ENCODE measurements around the gene ANKRD9. TPM values are rescaled to one million over a fixed set of nuclear protein-coding genes. Genes with fewer than 3 reads are reported as not detected.

ANKRD9 gene
- polyA plus RNA-seq, 6 donors from 2014 or later: 0.08 to 0.49 (median 0.17) TPM; not detected in 1

GRCh38 chr14:102514987-102515733 lies 5.6 kb upstream of the ANKRD9 start:
- peaks cover 4 to 31% (median 20%) of the 10 kb centered on the region in 3 donors for H3K27me3 Mint-ChIP-seq
- no peaks in the 10 kb centered on the region for H3K9me3 Mint-ChIP-seq
- ATAC-seq (ENCODE audit: low read depth in 2 of 2) (no peak), DNase-seq (no peak)
- H3K27ac Mint-ChIP-seq: peak overlapping the region in 2 of 6 donors; percentile 47 to 72
- H3K4me1 Mint-ChIP-seq: peaks cover 16 to 24% (median 16%) of the 10 kb centered on the region in 3 donors
- peak overlapping the region in 3 of 8 donors; percentile 30 to 52 (median 51) for H3K4me3 Mint-ChIP-seq
- H3K36me3 Mint-ChIP-seq: no peaks in the 10 kb centered on the region

DNA sequence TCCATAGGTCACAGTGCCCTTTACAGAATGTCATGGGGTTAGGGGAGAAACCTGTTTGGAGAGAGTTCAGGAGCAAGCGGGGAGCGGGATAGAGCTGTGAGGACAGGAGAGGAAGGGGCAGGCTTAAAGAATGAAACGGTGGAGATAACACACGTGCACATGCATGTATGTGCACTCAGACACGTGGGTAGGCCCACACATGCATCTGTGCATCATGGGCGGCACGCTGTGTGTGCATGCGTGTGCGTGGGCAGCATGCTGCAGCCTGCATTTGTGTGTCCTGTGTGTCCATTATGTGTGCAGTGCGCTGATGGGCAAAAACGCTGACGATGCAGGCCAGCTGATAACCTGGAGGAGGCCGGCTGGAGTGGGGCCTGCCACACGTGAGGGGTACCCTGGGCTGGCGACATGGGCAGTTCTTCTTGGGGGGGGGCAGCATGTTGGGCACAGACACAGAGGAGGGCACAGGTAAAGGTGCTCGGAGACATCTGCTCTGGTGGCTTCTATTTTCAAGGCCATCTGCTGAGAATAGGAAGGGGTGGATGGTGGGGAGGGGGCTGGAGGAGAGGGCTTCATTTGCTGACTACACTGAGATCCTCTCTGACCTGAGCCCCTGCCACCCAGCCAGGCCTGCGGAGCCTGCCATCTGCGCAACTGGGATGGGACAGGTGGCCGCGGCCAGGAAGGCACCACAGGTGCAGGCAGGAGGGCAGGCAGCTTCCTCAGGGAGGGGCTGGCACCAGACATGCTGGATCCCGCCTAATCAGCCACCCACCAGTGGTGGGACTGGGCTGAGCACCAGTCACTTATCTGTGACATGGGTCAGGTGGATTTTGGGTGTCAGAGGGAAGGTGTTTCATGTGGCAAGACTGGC lies 4.6 kb upstream of the ANKRD9 start:
- H3K4me1 Mint-ChIP-seq: peaks cover 17 to 24% (median 18%) of the 10 kb centered on the region in 3 donors
- peak overlapping the region in 2 of 6 donors; percentile 37 to 77 for H3K27ac Mint-ChIP-seq
- no peaks in the 10 kb centered on the region for H3K9me3 Mint-ChIP-seq
- no peaks in the 10 kb centered on the region for H3K36me3 Mint-ChIP-seq
- peak overlapping the region in 3 of 8 donors; percentile 19 to 51 (median 47) for H3K4me3 Mint-ChIP-seq
- ATAC-seq (ENCODE audit: low read depth in 2 of 2): no peak
- no peak for DNase-seq
- peaks cover 4 to 31% (median 20%) of the 10 kb centered on the region in 3 donors for H3K27me3 Mint-ChIP-seq

- ATAC-seq (ENCODE audit: low read depth in 2 of 2) (no peak), DNase-seq (no peak)
- Mint-ChIP-seq H3K27me3 (peaks cover 4 to 23% (median 16%) of the 10 kb centered on the region in 3 donors), H3K4me3 (no peak overlapping the region), H3K9me3 (peaks cover 0 to 4% (median 3%) of the 10 kb centered on the region in 7 donors), H3K4me1 (peaks cover 17 to 29% (median 27%) of the 10 kb centered on the region in 3 donors), H3K36me3 (no peaks in the 10 kb centered on the region), H3K27ac (peak overlapping the region in 2 of 6 donors; percentile 66 to 68)
These were observed 3.3 kb upstream of the ANKRD9 start for GRCh38 chr14:102512793-102513300.

GRCh38 chr14:102511538-102511937 lies 2.0 kb upstream of the ANKRD9 start:
- Mint-ChIP-seq H3K9me3 (peaks cover 0 to 4% (median 3%) of the 10 kb centered on the region in 7 donors), H3K27me3 (peaks cover 4 to 18% (median 11%) of the 10 kb centered on the region in 3 donors), H3K4me1 (peaks cover 15 to 25% (median 22%) of the 10 kb centered on the region in 3 donors), H3K4me3 (peak overlapping the region in 6 of 8 donors; percentile 24 to 86 (median 65)), H3K27ac (peak overlapping the region in 3 of 6 donors; percentile 52 to 72 (median 59)), H3K36me3 (no peaks in the 10 kb centered on the region)
- ATAC-seq (ENCODE audit: low read depth in 2 of 2) (no peak), DNase-seq (no peak)

DNA sequence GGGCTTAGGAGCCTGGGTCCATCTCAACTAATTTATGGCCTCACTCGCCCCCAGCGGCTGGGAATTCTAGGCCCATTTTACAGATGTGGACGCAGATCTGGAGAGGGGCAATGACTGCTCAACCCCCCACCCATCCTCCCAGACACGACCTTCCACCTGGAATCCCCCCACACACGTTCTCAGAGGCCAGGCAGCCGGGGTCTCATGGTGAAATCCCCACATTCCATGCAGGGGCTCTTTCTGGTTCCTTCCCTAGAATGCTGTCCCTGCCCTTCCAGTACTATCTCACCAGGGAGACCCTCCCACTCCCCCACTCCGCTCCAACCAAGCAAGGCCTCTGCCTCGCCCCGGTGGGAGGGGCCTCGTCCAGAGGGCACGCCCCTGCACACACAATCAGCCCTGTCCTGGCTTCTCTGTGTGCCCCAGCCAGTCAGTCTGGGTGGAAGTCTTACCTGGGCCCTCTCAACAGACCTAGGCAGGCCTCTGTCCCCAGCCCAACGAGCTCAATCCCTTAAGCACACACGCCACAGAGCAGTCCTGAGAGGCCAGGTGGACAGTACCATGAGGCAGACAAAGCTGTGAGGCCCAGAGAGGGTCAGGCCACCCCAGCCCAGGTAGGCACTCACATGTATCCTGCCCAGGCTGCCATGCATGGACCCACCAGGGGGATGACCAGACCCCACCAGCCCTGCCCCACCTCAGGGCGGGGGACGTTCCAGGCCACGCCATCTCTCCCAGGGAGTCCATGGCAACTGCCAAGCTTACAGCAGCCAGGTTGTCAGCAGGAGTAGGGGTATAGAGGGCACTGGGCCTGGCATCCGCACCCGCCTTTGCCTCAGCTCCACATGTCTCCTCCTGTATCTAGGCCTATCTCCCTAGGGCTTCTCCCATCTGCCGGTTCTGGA lies 1.3 kb upstream of the ANKRD9 start:
- Mint-ChIP-seq H3K36me3 (no peaks in the 10 kb centered on the region), H3K4me1 (peaks cover 12 to 21% (median 19%) of the 10 kb centered on the region in 3 donors), H3K4me3 (peak overlapping the region; percentile 61 to 91 (median 86)), H3K27me3 (peaks cover 0 to 13% (median 11%) of the 10 kb centered on the region in 3 donors), H3K9me3 (peaks cover 0 to 4% (median 3%) of the 10 kb centered on the region in 7 donors), H3K27ac (peak overlapping the region in 3 of 6 donors; percentile 52 to 83 (median 59))
- ATAC-seq (ENCODE audit: low read depth in 2 of 2) (no peak), DNase-seq (no peak)

DNA sequence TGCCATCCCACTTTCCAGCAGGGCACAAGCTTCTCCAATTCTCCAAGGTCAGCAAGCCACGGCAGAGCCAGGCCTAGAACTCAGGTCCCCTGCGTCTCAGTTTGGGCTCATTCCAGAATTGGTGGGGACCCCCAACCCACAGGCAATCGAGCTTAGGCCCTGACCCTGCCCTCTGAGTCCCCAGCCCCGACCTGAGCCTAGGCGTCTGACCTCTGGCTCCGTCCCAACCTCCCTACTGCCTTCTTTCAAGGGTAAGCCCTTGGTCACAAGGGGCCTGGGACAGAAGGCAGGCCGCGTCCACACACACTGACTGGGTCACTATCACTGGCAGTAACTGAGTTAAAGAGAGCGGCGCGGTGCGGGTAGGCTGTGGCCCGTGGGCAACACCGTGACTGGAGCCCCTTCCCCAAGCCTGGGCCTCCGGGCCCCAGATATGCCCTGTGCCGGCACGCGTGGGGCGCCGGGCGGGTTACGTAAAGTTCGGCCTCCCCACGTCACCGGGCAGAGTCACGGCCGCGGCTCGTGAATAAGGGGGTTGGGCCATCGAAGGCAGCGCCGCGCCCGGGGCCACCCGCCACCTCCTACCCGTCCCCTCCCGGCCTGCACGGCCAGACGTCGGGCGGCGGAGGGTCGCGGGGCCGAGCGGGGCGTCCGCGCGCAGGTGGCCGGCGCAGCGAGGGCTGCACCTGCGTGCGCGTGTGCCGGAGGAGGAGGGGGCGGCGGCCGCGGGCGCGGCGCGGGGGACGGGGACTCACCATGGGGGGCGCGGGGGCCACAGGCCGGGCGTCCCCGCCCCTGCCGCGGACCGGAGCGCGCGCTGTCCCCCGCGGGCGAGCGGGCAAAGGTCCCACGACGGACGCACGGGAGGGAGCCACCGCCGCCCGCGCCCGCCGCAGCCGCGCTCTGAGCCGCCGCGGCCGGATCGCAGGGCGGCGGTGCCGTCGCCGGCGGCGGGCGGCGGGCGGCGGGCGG lies 516 bp downstream of the ANKRD9 start:
- Mint-ChIP-seq H3K4me1 (peaks cover 16 to 21% (median 19%) of the 10 kb centered on the region in 3 donors), H3K9me3 (peaks cover 0 to 4% (median 3%) of the 10 kb centered on the region in 7 donors), H3K27ac (peak overlapping the region in 3 of 6 donors; percentile 51 to 72 (median 65)), H3K27me3 (peaks cover 0 to 10% (median 9%) of the 10 kb centered on the region in 3 donors), H3K4me3 (peak overlapping the region; percentile 7 to 87 (median 75)), H3K36me3 (no peaks in the 10 kb centered on the region)
- peak; percentile 41 for DNase-seq
- ATAC-seq (ENCODE audit: low read depth in 2 of 2): peak; percentile 51 to 53

DNA sequence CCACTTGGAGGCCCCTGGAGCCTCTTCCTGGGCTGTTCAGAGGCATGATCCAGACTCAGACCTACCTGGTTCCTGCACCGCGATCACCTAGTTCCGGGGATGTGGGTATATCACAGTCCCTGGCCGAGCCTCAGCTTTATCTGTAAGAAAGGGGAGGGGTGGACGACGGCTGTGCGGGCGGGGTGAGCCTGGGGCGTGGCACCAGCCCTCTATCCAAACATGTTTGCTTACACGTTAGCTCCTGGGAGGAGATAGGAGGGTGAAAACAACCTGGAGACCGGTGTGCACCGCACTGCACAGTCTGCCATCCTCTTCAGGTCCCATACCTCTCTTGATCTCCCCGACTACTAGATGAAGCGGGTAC lies 1.2 kb downstream of the ANKRD9 start:
- peaks cover 0 to 4% (median 3%) of the 10 kb centered on the region in 7 donors for H3K9me3 Mint-ChIP-seq
- peaks cover 16 to 21% (median 19%) of the 10 kb centered on the region in 3 donors for H3K4me1 Mint-ChIP-seq
- peak overlapping the region in 3 of 6 donors; percentile 65 to 76 (median 72) for H3K27ac Mint-ChIP-seq
- ATAC-seq (ENCODE audit: low read depth in 2 of 2) (no peak), DNase-seq (no peak)
- H3K4me3 Mint-ChIP-seq: peak overlapping the region; percentile 7 to 87 (median 74)
- peaks cover 0 to 4% (median 3%) of the 10 kb centered on the region in 3 donors for H3K27me3 Mint-ChIP-seq
- no peaks in the 10 kb centered on the region for H3K36me3 Mint-ChIP-seq

DNA sequence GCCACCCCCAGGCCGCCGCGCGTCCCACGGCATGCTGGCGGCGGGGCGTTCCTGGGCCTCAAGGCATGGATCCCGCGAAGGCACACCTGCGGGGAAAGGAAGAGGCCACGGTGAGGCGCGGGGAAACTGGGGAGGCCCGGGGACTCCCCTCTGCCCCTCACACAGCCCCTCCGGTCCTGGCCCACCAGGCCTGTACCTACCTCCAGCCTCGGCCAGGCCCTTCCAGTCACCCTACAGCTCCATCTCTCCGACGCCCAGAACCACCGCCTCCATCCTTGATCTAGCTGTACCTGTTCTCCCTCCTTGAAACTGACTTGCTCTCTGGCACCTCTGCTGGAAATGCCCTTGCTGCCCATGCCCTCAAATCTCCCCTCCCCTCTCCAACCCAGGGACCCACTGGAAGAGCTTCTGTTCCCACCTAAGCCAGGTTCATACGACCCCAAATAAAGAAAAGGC lies 1.7 kb downstream of the ANKRD9 start:
- no peak for ATAC-seq (ENCODE audit: low read depth in 2 of 2)
- H3K27ac Mint-ChIP-seq: peak overlapping the region in 3 of 6 donors; percentile 32 to 76 (median 72)
- peak overlapping the region in 7 of 8 donors; percentile 7 to 76 (median 58) for H3K4me3 Mint-ChIP-seq
- H3K27me3 Mint-ChIP-seq: no peaks in the 10 kb centered on the region
- peaks cover 0 to 4% (median 3%) of the 10 kb centered on the region in 7 donors for H3K9me3 Mint-ChIP-seq
- peaks cover 16 to 21% (median 19%) of the 10 kb centered on the region in 3 donors for H3K4me1 Mint-ChIP-seq
- DNase-seq: no peak
- H3K36me3 Mint-ChIP-seq: no peaks in the 10 kb centered on the region

- Mint-ChIP-seq H3K27me3 (no peaks in the 10 kb centered on the region), H3K4me1 (peaks cover 16 to 21% (median 19%) of the 10 kb centered on the region in 3 donors), H3K27ac (no peak overlapping the region), H3K36me3 (no peaks in the 10 kb centered on the region), H3K4me3 (peak overlapping the region in 2 of 8 donors; percentile 17 to 27), H3K9me3 (peaks cover 0 to 4% (median 3%) of the 10 kb centered on the region in 7 donors)
- ATAC-seq (ENCODE audit: low read depth in 2 of 2) (no peak), DNase-seq (no peak)
These were observed 2.3 kb downstream of the ANKRD9 start for GRCh38 chr14:102507081-102507856.

DNA sequence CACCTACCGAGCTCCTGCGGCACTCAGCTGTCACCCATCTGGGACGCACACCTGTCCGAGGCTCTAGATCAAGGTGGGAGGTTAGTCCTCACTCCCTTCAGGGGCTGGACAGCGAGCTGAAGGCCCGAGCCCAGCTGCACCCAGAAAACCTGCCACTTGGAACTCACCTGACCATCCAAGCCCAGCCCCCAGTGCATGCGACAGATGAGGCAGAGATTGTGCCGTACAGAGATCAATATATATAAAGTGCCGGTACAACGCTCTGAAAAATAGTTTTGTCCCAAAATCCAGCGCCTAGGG lies 3.0 kb downstream of the ANKRD9 start:
- H3K36me3 Mint-ChIP-seq: no peaks in the 10 kb centered on the region
- ATAC-seq (ENCODE audit: low read depth in 2 of 2) (no peak), DNase-seq (no peak)
- no peaks in the 10 kb centered on the region for H3K27me3 Mint-ChIP-seq
- H3K4me3 Mint-ChIP-seq: peak overlapping the region in 5 of 8 donors; percentile 17 to 61 (median 27)
- H3K4me1 Mint-ChIP-seq: peaks cover 12 to 21% (median 16%) of the 10 kb centered on the region in 3 donors
- H3K9me3 Mint-ChIP-seq: peaks cover 0 to 4% (median 3%) of the 10 kb centered on the region in 7 donors
- H3K27ac Mint-ChIP-seq: no peak overlapping the region
